Stimulated activated CD4-positive, alpha-beta T cell treated with anti-CD3 and anti-CD28 coated beads, Interleukin-4, amount 100 ng/mL, for 48 hours (primary cell): ENCODE measurements around the gene MPDZ.

Experiments used
- DNase-seq, 2 donors: peaks; one replicate each; pipeline ENCODE4 v3.0.0-alpha.2; 2020; ENCODE audit warnings: low read depth in 2 of 2

Gene MPDZ

GRCh38 chr9:13139641-13140171 is 139.8 kb downstream of the MPDZ start:
- DNase-seq, result no peak

DNA sequence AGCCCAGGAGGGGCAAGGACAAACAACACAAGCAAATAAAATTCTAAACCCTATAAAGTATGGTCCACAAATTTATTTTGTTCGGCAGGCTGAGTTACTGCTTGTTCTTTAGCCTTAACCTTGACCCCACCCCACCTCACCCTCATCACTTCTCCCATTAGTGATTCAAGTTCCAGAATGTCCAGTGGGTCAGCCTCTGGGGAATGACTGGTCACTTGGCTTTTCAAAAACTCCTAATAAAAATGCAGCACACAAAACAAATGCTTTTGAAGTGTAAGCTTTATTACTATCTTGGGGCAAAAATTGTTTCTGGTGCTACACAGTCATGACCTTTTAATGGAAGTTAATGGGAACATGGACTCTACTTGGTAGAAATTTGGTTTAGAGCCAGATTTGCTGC is 142.1 kb downstream of the MPDZ start:
- DNase-seq, result no peak

DNA sequence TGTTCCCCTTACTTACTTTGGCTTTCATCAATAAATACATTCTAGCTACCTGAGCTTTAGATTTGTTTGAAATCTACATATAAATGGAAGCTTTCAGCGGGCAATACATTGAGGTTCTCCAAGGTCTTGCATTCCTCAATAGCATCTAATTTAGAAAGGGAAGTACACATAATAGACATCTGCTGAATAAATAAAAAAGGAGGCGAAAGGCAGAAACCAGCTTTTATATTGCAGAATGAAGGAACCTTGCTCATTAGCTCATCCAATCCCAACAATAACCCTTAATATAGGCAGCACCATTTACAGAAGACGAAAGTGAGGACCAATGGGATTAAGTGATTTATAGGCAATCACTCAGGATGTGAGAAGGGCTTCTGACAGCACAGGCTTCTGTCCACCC is 147.5 kb downstream of the MPDZ start:
- no peak for DNase-seq

DNA sequence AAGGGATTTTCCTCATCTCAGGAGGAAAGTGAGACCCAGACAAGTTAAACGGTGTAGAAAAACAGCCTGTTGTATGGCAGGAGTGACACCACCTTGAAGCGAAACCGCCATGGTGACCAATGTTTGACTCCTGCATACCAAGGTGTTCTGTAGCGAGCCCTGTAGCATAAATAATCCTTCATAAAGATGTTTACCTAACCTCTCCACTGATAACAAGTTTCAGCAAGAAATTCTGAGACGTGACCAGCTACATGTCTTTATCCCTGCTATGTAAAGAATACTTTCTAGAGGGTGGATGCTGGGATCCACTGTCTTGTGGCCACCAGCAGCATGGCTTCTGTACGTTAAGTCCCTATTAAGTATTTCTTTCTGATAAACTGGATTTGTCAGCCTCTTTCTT is 148.1 kb downstream of the MPDZ start:
- no peak for DNase-seq

DNA sequence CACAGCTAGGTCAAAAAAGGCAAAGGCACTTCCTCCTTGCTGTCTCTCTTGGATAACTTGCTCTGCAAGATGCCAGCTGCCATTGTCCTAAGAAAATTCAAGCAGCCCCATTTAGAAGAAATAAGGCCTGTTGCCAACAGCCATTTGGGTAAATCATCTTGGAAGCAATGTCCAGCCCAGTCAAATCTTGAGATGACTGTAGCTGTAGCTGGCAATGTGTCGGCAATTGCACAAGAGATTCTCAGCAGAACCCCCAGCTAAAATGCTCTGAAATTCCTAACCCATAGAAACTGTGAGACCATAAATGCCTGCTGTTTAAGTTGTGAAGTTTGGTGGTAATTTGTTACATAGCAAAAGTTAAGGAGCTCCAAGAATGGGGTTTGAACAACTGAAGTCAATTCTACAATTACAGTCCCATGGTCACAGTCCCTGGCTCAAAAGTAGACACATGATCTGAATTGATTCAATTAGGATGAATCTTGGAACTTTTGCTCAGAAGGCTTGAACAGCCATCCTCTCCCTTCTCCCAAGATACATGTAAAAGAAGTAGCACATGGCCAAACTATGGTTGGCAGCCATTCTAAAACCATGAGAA is 151.1 kb downstream of the MPDZ start:
- no peak for DNase-seq

- DNase-seq, result no peak
Observed at GRCh38 chr9:13127131-13127530, 152.4 kb downstream of the MPDZ start.

DNA sequence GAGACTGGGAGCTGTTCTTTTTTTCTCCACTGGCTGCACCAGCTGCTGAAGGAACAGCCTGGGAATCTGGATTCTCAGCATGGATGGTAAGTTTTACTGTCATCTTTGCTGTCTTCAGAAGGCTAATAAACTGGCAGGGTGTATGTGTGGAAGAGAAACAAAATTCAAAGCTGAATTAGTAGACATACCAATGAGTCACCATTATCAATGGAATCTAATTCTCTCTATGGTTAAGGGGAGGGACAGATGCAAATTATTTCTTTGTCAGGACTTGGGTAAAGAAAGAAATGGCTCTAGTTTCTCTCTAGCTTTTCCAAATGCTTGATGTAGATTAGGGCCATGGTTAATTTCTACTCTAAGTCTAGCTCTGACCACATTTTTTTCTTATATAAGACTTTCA is 154.2 kb downstream of the MPDZ start:
- no peak for DNase-seq

- DNase-seq, result no peak
Observed at GRCh38 chr9:13122756-13123369, 156.6 kb downstream of the MPDZ start.

DNA sequence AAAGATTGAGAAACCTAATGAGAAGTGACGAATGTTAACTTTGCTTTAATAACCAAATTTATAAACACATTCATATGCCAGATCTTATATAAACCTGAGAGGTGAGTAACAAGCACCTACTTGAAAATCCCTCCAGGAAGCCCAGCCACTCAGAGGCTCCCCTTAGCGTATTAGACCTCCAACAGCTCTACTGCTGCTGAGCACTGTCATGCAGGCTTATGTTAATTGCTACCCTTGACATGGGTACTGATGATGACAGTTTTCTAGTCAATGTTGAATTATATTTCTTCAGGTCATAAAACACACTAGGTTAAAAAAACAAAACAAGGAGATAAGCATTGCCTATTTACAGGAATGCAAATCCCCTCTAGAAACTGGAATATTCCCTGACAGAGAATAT is 161.2 kb downstream of the MPDZ start:
- no peak for DNase-seq

DNA sequence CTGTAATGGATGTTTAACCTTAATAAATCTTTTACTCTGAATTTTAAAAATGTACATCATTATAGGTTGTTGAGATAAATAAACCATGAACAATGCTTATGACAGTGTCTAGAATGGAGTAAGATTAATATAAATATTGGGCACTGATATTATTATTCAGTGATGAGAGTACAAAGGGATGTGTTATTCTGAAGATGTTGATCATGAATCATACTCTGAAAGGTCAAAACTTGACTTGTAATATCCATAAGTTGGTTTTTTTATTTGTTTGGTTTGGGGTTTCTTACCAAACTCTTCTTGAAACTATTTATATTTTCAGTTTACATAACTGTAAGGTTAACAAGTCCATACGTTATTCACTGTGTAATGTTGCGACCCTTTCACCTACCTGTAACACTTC is 163.2 kb downstream of the MPDZ start:
- DNase-seq, result no peak

GRCh38 chr9:13113751-13114150 is 165.7 kb downstream of the MPDZ start:
- DNase-seq, result no peak

- no peak for DNase-seq
Observed at GRCh38 chr9:13113216-13113615, 166.3 kb downstream of the MPDZ start.

DNA sequence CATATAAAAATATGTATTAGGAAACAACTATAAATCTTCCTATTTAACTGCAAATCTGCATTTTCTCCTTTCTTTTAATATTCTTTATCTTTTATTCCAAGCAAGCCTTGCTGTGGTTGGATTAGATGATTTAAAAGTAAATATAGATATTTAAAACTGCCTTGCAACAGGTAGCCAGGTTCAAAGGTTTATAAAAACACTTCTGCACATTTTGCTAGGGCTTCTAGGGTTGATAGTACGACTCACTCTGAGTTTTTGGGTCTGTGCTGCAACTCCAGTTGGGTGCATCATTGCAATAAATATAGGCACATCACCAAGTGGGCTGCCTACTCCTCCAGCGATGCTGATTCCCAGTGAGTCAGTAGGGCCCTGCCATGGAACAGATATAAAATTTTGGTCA is 167.7 kb downstream of the MPDZ start:
- DNase-seq, result no peak

DNA sequence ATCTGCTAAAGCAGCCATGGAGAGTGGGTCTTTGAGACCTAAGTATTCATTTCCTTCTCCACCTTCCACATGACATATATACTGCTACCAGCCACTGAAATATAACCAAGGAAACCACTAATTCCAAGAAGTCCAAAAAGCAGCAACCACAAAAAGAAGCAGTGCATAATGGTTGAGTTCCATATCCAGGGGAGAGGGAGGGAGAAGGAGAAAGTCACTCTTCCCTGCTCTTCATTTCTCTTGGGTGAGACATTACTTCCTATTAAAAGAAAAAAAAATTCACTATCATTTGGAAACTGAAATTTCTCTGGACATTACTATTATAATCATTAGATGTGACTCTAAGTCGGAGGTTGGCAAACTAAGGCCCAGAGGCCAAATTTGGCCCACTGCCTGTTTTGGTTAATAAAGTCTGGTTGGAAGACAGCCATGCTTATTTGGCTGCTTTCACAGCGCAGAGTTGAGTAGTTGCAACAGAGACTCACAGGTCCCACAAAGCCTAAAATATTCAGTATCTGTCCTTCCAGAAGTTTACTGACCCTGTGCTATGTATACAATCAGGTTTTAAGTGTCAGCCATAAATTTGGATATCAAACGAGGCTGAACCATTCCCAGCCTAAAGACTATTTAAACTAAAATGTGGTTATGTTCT is 168.6 kb downstream of the MPDZ start:
- DNase-seq, result no peak

DNA sequence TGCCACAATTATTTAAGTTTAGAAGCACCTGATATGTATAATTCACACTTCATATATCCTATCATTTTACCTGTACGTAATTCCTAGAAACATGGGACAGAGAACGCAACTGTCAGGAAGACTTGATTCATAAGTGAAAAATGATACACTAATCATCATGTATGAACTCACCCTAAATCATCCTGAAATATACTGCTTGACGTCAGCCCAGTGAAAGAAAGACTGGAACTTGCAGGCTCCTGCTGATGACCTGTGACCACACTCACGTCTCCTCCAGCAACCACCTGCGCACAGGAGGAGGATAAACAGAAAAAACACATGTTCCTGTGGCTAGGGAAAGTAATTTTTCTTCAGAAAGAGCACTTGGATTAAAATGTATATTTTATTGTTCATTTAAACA is 169.7 kb downstream of the MPDZ start:
- DNase-seq, result no peak

- no peak for DNase-seq
Observed at GRCh38 chr9:13107008-13107407, 172.5 kb downstream of the MPDZ start.

DNA sequence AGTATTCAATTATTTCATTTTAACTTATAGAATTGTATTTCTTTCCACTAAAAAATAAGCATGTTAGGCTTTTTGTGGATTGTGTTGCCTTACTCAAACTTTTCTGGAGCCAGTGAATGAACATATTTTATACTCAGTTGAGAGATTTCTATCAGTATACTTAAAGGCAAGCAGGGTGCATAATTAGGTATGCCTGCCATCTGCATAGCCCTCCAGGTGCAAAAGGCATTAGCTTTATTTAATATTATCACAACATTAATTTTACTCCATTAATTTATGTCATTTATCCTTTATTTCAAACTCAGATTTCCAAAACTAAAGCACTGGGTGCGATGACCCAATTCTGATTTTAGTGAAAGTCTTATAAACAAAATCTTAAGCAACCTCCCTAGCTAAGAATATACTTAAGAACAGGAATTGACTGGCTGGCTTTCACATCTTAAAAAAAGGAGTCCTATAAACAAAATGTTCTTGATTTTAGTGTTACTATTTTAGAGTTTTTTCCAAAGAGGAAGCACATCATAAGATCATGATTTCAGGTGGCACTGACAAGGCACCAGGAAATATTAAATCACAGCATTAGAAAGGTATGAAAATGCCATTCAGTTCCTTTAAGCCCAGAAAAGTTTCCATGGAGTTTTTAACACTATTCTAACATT is 178.4 kb downstream of the MPDZ start:
- no peak for DNase-seq

GRCh38 chr9:13095056-13095455 is 184.4 kb downstream of the MPDZ start:
- DNase-seq, result no peak

DNA sequence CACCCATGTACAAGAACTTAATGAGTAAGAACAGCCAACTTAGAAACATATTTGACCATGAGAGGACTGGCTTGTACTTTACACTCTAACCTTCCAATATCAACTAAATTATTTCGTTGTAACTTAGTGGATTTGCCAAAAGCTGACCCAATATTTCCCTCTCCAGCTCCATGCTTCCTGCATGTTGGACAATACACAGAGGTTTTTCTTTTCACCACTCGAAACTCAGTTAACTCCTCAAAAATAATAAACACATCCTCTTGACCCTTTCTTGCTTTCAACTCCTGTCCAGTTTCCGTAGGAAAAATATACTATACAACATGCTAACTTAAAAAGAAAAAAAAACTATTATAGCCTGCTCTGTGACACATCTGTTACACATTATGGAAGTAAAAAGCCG is 188.9 kb downstream of the MPDZ start:
- DNase-seq, result no peak

- DNase-seq, result no peak
Observed at GRCh38 chr9:13089666-13090065, 189.8 kb downstream of the MPDZ start.

- DNase-seq, result no peak
Observed at GRCh38 chr9:13088720-13089427, 190.6 kb downstream of the MPDZ start.

DNA sequence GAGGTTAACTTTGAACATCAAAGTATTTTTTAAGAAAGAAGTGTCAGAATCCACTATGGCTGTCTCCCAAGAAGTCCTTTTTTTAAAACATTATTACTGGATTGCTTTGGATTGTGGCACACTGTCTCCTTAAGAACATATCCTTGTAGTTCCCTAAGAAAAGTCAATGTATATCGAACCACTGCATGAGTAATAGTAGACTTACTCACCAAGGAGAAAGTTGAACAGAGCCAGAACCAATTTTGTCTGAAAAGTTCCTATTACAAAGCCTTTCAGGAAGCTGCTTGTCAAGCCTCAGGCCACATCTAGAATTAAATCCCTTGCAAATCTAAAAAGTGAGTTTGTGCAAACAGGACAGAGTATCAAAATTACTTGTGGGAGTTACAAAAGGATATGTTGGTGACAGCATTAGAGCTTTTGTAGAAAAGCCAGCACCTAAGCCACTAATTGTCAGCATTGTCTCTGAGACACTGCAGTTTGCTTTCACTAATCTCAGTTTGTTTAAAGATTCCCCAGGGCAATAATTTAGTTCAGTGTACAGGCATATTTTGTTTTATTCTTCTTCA is 195.4 kb downstream of the MPDZ start:
- no peak for DNase-seq
